Midbrain (tissue), 1 donor: Measurements from ENCODE around the gene ANKS3.

Experiments
- DNase-seq: peaks from one replicate; lab custom pipeline; 2025; lab: John Stamatoyannopoulos, UW

The ANKS3 gene

GRCh38 chr16:4673387-4674046 is 60.6 kb downstream of the ANKS3 start:
- peak; percentile 31 for DNase-seq

DNA sequence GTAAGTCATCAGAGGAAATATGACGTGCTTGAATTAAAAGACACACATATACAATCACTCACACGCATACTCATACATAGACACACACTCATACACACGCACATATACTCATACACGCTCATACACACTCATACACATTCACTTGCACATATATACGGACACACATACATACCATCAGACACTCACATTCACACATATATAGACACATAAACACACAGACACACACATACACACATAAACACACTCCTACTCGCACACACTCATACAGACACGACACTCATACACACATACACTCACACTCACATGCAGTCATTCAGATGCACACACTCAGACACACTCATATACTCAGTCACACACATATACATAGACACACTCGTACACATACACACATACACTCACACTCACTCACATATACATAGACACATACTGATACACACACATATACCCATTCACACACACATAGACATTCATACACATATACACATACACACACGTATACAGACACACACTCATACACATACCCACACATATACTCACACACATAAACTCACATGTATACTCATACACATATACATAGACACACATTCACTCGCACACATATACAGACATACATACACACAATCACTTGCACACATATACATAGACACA is 65.6 kb downstream of the ANKS3 start:
- no peak for DNase-seq

DNA sequence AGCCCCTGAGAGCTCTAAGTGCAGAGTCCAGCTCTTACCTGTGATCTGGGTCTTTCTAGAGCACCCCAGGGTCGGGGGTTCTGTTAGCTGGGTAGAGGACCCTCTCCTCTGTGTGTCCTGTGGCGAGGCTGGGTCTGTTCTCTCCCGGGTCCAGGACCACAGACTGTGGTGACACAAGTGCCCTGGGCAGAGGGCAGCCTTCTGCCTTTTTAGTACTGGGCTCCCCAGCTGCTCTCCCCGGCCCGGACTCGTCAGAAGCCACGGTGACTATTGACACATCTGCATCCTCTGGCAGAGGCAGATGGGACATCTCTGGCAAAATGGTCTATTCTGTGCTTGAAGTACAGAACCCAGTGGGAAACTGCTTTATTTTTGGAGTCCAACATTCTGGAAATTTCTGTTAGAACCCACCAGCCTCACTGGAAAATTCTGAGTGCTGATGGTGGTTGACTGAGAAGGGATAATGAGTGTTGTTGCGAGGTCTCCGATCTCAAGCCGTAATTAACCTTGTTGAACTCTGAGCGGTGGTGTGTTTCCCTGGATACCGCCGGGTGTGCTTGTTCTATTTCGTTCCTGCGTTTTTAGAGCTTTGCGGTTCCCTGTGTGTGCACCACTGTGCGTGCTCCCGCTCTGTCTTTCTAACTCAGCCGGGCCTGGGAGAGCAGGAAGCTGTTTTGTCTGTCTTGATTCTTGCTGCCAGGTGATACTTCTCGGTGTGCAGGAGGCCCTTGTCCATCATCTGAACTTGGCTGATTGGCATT is 66.7 kb downstream of the ANKS3 start:
- DNase-seq, result no peak

GRCh38 chr16:4666537-4667202 is 67.4 kb downstream of the ANKS3 start:
- DNase-seq, result no peak

GRCh38 chr16:4664538-4665418 is 69.3 kb downstream of the ANKS3 start:
- no peak for DNase-seq

- DNase-seq, result peak; percentile 54
Observed at GRCh38 chr16:4663777-4664465, 70.2 kb downstream of the ANKS3 start.

DNA sequence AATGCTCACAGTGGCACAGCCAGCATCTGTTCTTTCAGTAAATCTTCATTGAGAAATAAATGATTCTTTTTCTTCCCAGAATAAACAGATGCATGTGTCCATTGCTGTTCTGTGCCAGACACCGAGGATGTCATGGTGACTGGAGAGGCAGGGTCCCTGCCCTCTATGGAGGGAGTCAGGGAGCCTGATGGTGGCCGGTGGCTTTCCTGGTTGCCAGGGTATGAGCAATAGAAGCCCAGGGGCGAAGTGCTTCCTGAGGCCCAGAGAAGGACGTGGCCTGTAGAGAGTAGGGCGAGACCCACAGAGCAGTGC is 70.7 kb downstream of the ANKS3 start:
- no peak for DNase-seq

DNA sequence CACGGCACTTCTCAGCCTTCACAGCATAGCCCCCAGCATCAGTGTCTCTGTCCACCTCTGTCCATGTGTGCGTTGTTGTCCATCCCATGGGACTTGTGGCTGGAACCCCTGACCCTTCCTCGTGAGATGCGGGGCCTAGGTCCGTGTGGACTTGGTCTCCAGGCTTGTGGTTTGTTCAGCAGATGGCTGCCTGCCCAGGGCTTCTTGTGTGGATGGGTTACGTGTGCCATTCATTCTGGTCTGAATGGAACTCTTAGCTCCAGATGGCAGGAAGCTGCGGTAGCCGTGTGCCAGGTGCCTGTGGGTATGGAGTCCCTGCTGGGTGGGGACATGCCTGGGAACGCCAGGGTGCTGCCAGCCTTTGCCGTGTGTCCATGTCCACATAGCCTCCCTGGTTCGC is 72.4 kb downstream of the ANKS3 start:
- peak; percentile 37 for DNase-seq

GRCh38 chr16:4660454-4661007 is 73.5 kb downstream of the ANKS3 start:
- DNase-seq, result peak; percentile 28

DNA sequence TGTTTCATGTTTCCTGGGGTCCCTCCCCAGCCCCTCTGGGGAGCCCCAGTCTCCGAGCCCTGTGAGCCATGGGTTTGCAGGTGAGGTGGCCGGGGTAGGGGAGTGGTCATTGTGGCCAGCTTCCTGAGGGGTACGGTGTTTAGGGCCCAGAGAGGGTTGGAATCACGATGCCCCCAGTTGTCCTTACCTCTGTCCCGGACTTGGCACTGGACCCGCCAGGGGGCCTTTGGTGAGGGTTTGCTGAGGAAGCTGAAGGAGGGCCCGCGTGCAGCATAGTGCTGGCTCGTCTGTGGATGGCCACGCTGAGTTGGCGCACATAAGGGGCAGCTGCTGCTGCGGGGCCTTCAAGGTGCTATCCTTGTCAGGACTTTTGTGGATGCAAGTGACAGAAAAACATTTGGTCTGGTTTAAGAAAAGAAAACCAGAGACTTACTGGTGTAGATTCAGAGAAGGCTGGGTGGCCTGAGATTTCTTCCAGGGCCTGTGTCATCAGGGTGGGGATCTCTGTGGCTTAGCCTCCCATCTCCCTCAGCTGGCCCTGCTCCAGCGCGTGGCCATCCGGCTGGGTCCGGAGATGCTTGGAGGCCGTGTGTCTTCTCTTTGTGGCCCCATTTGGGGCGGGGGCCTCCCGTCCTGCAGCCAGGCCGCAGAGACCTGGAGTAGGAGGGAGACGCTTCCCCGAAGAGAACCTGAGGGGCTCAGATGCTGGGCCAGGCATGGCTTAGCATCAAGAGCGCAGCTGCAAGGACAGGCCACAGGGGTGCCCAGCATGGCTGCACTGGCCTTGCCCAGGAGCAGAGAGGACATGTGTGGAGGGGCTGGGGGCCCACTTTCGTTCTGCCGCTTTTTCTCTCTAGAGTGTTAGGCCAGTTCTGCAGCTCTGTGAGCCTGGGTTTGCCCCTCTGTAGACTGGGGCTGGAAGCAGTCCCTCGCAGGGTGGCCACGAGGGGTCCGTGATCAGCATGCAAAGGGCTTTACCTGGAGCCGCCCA is 74.4 kb downstream of the ANKS3 start:
- DNase-seq, result no peak

DNA sequence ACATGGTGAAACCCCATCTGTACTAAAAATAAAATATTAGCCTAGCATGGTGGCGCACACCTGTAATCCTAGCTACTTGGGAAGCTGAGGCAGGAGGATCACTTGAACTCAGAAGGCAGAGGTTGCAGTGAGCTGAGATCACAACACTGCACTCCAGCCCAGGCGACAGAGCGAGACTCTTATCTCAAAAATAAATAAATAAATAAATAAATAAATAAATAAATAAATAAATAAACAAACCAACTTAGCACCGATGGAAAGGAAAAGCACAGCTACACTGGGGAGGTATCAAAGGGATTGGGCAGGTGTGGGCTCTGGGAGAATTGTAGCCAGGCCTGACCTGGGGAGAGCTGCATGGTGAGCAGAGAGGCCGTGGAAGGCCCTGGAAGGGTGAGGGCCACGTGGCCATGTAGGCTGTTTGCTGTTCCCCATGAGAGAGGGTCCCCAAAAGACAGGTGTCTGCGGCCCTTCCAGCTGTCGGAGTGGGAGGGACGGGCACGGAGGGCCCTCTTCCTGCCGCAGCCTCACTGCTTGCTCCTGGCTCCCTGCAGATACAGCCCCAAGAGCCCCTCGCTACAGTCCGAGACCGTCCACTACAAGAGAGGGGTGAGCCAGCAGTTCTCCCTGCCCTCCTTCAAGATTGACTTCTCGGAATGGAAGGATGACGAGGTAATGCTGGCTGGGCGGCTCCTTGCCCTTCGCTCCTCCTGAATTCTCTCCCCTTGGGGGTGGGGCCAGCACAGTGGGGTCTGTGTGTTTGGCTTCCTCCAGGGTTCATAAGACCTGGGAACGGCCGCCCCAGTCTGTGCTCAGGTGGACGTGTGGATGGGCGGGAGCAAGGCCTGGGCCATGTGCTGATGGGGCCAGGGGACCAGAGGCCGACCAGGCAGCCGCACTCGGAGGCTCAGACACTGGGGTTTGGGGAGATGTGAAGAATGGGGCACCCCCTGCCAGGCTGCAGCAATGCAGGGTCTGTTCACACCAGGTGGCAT is 77.1 kb downstream of the ANKS3 start:
- no peak for DNase-seq

DNA sequence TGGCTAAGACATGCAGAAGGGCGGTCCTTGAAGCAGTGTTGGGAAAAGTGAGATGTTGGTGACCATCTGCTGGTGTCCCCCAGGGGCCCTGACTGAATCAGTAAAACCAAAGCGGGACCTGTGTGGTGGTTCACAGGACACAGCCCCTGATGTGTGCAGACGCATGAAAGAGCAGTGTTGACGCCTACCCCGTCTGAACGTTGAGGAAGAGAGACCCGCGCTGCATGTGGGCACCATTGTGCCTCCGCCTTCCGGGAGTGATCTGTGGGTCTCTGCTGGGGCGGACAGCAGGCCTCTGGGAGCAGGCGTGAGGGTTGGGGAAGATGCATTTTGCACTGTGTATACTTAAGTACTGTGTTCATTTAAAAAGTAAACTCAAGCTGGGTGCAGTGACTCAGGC is 77.8 kb downstream of the ANKS3 start:
- DNase-seq, result no peak

GRCh38 chr16:4655801-4656200 is 78.3 kb downstream of the ANKS3 start:
- no peak for DNase-seq

GRCh38 chr16:4654964-4655590 is 79.0 kb downstream of the ANKS3 start:
- no peak for DNase-seq

- no peak for DNase-seq
Observed at GRCh38 chr16:4654011-4654963, 79.8 kb downstream of the ANKS3 start.

DNA sequence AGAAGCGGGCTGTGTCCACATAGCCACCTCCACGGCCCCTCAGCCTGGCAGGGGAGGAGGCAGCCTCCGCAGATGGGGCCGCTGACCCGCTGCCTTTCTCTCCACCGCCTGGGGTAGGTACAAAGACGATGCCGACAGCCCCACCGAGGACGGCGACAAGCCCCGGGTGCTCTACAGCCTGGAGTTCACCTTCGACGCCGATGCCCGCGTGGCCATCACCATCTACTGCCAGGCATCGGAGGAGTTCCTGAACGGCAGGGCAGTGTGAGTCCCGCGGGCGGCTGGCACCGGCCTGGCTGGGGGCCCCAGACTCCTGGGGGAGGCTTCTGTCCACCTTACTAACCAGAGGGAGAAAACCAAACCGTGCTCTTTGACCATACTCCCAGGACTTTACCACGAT is 81.5 kb downstream of the ANKS3 start:
- DNase-seq, result no peak

DNA sequence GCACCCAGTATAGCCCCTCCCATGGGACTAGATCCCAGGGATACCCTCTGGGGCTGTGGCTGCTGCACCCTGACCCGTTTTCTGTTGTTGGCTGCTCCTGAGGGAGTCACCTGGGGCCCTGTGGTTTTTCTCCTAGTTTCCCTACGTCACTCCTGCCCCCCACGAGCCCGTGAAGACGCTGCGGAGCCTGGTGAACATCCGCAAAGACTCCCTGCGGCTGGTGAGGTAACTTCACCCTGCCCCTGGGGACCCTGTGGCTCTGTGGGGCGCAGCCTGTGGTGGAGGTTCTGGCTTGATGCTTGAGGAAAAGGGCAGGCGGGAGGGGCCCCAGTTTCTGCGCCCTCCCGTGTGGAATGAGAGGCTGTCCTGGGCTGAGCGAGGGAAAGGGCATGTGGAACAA is 82.2 kb downstream of the ANKS3 start:
- no peak for DNase-seq
